GM12891 (cell line): Measurements from ENCODE around the gene CEP170B.

Source experiments
- DNase-seq: peaks from one replicate; pipeline ENCODE4 v3.0.0; 2011; ENCODE audit warnings: low spot score; ENCODE audit not compliant: insufficient read length
- FAIRE-seq: peaks from 2 replicates; lab custom pipeline; 2011; peaks lifted over from hg19 to GRCh38; lab: Jason Lieb, UNC
- PAX5 ChIP-seq: IDR thresholded peaks from 2 replicates; pipeline ENCODE4 v1.6.1; 2011; ENCODE audit warnings: low read length, moderate library complexity, mild to moderate bottlenecking; ENCODE audit not compliant: insufficient read depth, severe bottlenecking
- POLR2A ChIP-seq: IDR thresholded peaks from 2 replicates; pipeline ENCODE4 v1.6.1; 2011; ENCODE audit warnings: low read depth, low read length, control low read depth
- POLR2AphosphoS5 ChIP-seq: IDR thresholded peaks from 2 replicates; pipeline ENCODE4 v1.6.1; 2011; ENCODE audit warnings: low read depth, low read length, control low read depth
- POU2F2 ChIP-seq: IDR thresholded peaks from 2 replicates; pipeline ENCODE4 v1.6.1; 2011; ENCODE audit warnings: low read depth, mild to moderate bottlenecking, control low read depth, low read length, moderate library complexity
- SPI1 ChIP-seq: IDR thresholded peaks from 2 replicates; pipeline ENCODE4 v1.6.1; 2011; ENCODE audit warnings: low read depth, low read length, control low read depth
- TAF1 ChIP-seq: IDR thresholded peaks from 2 replicates; pipeline ENCODE4 v1.6.1; 2011; ENCODE audit warnings: low read depth, low read length, control low read depth

Gene CEP170B

DNA sequence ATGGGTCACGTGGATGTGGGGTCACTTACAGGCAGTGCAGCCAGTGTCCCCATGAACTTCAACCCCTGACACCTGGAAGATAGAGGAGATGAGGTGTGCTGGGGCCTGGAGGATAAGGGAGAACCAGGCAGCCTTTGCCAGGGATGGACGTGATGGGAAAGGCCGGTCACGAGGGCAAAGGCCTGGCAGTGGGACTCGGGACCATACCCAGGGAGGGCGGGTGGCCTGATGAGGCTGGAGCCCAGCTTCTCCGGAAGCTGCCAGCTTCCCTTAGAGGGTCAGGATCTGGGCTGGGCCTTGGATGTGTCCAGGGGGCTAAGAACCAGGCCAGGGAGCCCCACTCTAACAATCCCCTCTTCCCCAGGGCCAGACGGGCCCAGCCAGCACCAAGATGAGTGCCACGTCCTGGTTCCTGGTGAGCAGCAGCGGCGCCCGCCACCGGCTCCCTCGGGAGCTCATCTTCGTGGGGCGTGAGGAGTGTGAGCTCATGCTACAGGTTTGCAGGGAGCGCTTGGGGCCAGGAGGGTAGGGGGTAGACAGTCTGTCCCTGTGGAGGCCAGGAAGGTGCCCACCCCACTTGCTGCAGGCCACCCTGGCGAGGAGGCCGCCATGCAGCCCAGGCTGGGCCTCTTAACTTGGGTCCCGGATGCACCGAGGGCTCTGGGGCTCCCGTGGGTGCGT is 3.1 kb downstream of the CEP170B start:
- DNase-seq (no peak), FAIRE-seq (no peak)
- no peak for TF ChIP-seq POLR2A
- no peak for TF ChIP-seq PAX5
- no peak for TF ChIP-seq TAF1
- no peak for TF ChIP-seq POU2F2
- TF ChIP-seq POLR2AphosphoS5: no peak
- no peak for TF ChIP-seq SPI1

DNA sequence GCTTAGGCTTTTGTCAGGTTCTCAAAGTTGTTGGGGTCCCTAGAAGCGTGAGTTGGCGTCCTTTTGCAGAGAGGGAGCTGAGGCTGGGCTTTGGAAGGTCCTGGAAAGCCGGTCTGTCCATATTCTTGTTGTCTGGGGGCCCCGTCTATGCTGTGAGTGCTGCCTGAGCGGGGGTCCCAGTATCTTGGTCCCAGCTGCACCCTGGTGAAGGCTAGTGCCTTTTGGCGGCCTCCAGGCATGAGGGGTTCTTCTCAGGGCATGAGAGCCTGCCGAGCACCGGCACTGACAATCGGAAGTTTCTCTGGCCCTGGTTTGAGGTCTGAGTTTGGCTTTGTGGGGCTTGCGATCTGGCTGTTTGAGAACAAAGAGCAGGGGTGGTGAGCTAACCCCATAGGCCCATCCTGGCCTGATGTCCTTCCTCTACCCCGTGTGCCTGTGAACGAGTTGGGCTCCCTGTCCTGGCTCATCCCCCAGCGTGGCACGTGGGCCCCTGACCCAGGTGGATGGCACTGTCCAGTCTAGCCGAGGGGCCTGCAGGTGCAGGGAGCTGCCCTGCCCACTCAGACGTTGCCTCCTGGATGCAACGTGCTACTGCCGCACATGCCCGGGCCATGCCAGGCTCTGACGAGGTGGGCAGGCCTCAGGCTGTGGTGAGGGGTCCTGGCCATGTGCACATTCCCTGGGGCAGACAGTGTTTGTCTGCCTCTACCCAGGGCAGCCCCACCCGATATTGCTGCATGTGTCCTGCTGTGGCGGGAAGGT is 3.9 kb downstream of the CEP170B start:
- no peak for FAIRE-seq
- TF ChIP-seq POU2F2: no peak
- no peak for TF ChIP-seq POLR2AphosphoS5
- no peak for TF ChIP-seq PAX5
- DNase-seq: no peak

DNA sequence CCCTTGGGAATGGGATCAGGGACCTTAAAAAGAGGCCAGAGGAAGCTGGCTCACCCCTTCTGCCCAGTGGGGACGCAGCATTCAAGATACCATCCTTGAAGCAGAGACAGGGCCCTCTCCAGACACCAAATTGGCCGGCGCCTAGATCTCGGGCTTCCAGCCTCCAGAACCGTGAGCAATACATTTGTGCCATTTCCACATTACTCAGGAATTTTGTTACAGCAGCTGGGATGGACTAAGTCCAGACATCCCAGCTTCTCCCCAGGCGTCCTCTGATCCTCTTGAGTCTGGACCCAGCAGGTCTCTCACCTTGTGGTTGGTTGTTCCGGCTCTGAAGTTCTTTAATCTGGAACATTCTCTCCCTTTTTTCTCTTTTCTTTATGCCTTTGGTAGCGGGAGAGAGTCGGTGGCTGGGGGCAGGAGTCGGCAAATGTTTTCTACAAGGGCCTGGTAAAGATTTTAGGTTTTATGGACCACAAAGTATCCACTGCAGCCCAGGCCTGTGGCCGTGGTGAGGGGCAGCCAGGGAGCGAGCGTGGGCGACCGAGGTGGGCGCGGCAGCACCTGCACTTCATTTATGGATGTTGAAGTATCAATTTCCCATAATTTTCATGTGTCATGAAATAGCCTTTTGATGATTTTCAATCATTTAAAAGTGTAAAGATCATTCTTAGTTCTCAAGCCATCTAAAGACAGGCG is 4.8 kb downstream of the CEP170B start:
- no peak for FAIRE-seq
- no peak for DNase-seq
- TF ChIP-seq POU2F2: no peak
- no peak for TF ChIP-seq PAX5
- TF ChIP-seq TAF1: no peak
- TF ChIP-seq POLR2A: no peak
- no peak for TF ChIP-seq SPI1
- TF ChIP-seq POLR2AphosphoS5: no peak

DNA sequence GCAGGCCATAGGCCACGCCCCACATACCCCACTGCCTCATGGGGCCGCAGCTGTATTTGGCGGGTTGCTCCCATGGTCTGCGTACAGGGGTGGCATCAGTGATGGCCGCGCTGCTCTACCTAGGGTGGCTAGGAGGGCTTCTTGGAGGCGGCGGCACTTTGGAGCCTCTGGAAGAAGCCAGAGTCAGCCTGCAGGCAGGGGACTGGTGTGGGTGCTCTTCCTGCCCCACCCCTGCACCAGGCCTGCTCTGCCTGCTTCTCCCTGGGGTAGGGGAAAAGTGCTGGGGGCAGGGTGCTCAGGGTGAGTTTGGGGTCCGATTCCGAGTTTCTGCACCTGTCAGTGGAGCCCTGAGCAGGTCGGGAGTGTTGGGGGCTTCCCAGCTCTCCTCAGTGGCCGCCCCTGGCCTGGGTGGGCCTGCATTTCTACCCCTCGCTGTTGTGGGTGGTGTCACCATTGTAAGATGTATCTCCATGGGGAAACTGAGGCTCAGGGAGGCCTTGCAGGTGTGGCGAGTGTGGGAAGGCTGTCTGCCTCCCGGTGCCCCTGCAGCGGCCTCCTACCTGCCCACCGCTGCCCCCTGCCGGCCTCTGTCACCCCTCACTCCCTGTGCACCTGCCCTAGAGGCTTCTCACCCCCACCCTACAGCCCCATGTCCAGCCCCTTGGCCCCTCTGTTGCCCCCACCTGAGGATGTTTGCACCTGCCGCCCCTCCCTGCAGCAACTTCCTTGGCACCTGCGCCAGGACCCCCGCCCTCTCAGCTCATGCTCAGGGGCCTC is 5.5 kb downstream of the CEP170B start:
- DNase-seq (no peak), FAIRE-seq (no peak)
- TF ChIP-seq POLR2AphosphoS5 (no peak), PAX5 (no peak), TAF1 (no peak), POLR2A (no peak), SPI1 (no peak), POU2F2 (no peak)

DNA sequence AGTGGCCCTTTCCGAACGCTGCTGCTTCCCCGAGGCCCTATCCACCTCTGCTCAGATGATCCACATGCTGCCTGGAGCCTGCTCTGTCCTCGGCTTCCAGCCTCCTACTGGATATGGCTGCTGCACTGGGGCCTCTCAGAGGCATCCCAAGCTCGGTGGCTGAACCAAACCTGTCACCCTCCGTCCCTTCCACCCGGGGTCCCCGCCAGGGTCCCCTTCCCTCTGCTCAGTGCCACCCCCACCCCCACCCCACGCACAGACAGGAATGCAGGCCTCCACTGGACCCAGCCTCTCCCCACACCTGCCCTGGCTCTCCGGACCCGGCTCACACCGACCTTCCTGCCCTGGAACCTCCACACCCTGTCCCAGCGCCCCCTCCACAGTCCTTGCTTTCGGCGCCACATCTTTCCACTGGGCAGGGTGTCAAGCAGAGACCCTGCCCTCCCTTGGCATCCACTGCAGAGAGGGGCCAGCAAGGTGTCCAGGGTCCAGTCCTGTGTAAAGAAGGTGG is 6.1 kb downstream of the CEP170B start:
- FAIRE-seq: no peak
- no peak for DNase-seq
- TF ChIP-seq SPI1 (no peak), POLR2AphosphoS5 (no peak), POU2F2 (no peak), PAX5 (no peak), TAF1 (no peak), POLR2A (no peak)

DNA sequence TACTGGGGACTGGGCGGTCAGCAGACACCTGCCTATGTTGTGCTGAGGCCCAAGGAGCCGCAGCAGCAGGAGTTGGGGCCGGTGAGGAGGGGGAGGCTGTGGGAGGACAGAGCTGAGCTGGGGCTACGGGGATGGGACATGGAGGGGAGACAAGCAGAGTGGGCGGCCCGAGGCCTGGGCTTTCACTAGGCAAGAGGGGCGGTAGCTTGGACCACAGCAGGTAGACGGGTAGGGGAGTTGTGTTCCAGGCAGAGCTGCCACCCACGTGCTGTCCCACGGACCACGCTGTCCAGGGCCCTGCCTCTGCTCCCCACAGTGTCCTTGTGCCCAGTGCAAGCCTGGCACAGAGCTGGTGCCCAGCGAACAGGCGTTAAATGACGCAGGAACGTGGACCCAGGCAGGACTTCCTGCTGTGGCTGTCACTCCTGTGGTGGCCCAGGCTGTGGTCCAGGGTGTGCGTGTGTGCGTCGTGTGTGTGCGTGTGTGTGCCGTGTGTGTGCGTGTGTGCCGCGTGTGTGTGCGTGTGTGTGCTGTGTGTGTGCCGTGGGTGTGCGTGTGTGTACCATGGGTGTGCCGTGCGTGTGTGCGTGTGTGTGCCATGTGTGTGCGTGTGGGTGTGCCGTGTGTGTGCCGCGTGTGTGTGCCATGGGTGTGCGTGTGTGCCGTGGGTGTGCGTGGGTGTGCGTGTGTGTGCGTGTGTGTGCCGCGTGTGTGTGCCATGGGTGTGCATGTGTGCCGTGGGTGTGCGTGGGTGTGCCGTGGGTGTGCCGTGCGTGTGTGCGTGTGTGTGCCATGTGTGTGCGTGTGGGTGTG is 6.8 kb downstream of the CEP170B start:
- TF ChIP-seq PAX5 (no peak), POU2F2 (no peak), SPI1 (no peak), POLR2A (no peak), POLR2AphosphoS5 (no peak), TAF1 (no peak)
- DNase-seq (no peak), FAIRE-seq (peak; percentile 90)

DNA sequence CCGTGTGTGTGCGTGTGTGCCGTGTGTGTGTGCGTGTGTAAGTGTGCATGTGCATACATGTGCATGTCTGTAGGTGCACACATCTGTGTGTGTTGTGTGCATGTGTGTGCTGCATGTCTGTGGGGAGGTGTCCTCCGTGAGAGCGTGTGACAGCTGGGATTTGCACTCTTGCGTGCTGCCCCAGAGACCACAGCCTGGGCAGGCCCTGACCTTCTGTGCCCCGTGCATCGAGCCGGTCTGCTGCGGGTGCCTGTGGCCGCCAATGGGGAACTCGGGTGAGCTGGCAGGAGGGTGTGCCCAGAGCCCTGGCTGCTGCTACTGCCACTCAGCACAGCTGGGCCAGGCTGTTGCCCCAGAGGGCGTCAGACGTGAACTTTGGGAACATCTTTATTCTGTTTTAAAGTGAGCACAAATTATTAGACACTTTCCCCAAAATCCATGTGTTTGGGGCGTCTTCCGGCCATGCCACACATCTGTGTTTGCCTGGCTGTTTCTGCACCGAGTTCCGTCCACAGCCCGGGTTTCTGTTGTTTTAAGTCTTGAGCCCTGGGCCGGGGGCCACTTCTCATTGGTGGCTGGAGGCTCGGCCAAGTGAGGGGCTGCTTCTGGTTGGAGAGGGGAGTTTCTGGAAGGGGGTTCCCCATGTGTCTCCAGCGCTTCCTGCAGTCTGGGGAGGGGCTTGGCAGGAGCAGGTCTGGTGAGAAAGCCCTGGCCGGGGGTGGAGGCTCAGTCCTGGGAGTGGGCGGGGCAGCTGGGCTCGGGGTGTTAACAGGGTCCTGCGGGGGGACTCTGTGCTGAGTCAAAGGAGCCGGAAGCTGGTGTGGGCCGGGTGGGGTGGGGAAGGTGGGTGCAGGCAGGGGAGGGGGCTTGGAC is 7.6 kb downstream of the CEP170B start:
- TF ChIP-seq TAF1 (no peak), POU2F2 (no peak), POLR2A (no peak), POLR2AphosphoS5 (no peak), PAX5 (no peak)
- FAIRE-seq (no peak), DNase-seq (no peak)
